KMS-11 (cell line): ENCODE results near the gene SLC17A7.

ENCODE experiments used
- H2AFZ ChIP-seq: fragments of 200-600 bp; sonication (generic); 2 replicates; pipeline ENCODE4 v1.6.1; 2016; ENCODE audit warnings: antibody characterized with exemption, mixed run types, low read depth
- H3K27ac ChIP-seq: fragments of 200-600 bp; sonication (generic); 2 replicates; pipeline ENCODE4 v1.6.1; 2016; ENCODE audit warnings: mild to moderate bottlenecking, mixed run types
- H3K27me3 ChIP-seq: fragments of 200-600 bp; sonication (generic); 2 replicates; pipeline ENCODE4 v1.6.1; 2017; ENCODE audit warnings: mild to moderate bottlenecking, low read depth, mixed run types, moderate library complexity; ENCODE audit not compliant: insufficient read depth
- H3K36me3 ChIP-seq: fragments of 200-600 bp; sonication (generic); 2 replicates; pipeline ENCODE4 v1.6.1; 2017; ENCODE audit warnings: mild to moderate bottlenecking, mixed run types; ENCODE audit not compliant: insufficient read depth
- H3K4me1 ChIP-seq: fragments of 200-600 bp; sonication (generic); 2 replicates; pipeline ENCODE4 v1.6.1; 2016; ENCODE audit warnings: mild to moderate bottlenecking, low read depth, mixed run types; ENCODE audit not compliant: poor library complexity, severe bottlenecking
- H3K4me2 ChIP-seq: fragments of 200-600 bp; sonication (generic); 2 replicates; pipeline ENCODE4 v1.7.0; 2016; ENCODE audit warnings: mild to moderate bottlenecking, mixed run types
- H3K4me3 ChIP-seq: fragments of 200-600 bp; sonication (generic); IDR thresholded peaks from 2 replicates; pipeline ENCODE4 v1.6.1; 2017; ENCODE audit warnings: low read depth, low read length, mixed read lengths; ENCODE audit not compliant: insufficient read depth
- H3K79me2 ChIP-seq: fragments of 200-600 bp; sonication (generic); 2 replicates; pipeline ENCODE4 v1.6.1; 2016; ENCODE audit warnings: low read depth, mixed run types; ENCODE audit not compliant: insufficient read depth
- H3K9ac ChIP-seq: fragments of 200-600 bp; sonication (generic); 2 replicates; pipeline ENCODE4 v1.6.1; 2016; ENCODE audit warnings: mild to moderate bottlenecking, mixed run types
- H4K20me1 ChIP-seq: fragments of 200-600 bp; sonication (generic); 2 replicates; pipeline ENCODE4 v1.6.1; 2016; ENCODE audit warnings: mild to moderate bottlenecking, mixed run types; ENCODE audit not compliant: insufficient read depth
- TF ChIP-seq, protein P1 (sequence below): fragments of 200-600 bp; sonication (generic); conservative IDR thresholded peaks from 2 replicates; pipeline ENCODE4 v1.6.1; 2017; ENCODE audit warnings: low read depth, mild to moderate bottlenecking, antibody characterized with exemption, low read length, moderate library complexity, mixed read lengths

The SLC17A7 gene

DNA sequence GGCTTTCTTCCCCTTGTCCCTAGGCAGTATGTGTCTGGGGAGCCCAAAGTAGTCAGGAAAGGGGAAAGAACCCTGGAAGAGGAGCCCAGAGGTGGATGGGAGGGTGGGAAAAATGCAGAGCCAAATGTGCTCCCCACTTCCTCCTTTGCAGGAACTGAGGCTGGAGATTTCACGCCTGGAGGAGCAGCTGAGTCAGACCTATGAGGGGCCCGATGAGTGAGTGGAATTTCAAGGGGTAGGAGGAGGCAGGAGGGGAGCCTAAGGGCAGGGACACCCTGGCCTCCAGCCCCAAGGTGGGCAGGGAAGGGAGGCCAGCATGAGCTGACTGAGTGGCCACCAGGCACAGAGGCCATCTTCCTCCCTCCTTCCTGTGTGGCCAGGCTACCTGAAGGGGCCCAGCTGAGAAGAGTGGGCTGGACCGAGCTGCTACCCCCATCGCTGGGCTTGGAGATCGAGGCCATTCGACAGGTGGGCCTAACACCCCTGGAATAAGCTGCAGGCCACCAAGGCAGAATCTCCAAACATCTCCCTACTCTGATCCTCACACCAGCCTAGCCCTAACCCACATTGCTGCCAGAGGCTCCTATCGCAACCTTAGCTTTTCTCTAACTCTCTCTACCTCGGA is 32.4 kb downstream of the SLC17A7 start:
- Histone ChIP-seq H3K79me2 (no peaks in the 10 kb centered on the region), H3K27ac (no peak overlapping the region), H3K4me2 (no peak overlapping the region), H4K20me1 (no peaks in the 10 kb centered on the region), H3K4me3 (no peak overlapping the region), H3K27me3 (peaks cover 75% of the 10 kb centered on the region), H2AFZ (peak overlapping the region; percentile 20; the same call in 1 of the 2 replicates), H3K36me3 (no peaks in the 10 kb centered on the region), H3K4me1 (peaks cover 12% of the 10 kb centered on the region), H3K9ac (no peak overlapping the region)
- TF ChIP-seq, protein P1, sequence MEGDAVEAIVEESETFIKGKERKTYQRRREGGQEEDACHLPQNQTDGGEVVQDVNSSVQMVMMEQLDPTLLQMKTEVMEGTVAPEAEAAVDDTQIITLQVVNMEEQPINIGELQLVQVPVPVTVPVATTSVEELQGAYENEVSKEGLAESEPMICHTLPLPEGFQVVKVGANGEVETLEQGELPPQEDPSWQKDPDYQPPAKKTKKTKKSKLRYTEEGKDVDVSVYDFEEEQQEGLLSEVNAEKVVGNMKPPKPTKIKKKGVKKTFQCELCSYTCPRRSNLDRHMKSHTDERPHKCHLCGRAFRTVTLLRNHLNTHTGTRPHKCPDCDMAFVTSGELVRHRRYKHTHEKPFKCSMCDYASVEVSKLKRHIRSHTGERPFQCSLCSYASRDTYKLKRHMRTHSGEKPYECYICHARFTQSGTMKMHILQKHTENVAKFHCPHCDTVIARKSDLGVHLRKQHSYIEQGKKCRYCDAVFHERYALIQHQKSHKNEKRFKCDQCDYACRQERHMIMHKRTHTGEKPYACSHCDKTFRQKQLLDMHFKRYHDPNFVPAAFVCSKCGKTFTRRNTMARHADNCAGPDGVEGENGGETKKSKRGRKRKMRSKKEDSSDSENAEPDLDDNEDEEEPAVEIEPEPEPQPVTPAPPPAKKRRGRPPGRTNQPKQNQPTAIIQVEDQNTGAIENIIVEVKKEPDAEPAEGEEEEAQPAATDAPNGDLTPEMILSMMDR = no peak

DNA sequence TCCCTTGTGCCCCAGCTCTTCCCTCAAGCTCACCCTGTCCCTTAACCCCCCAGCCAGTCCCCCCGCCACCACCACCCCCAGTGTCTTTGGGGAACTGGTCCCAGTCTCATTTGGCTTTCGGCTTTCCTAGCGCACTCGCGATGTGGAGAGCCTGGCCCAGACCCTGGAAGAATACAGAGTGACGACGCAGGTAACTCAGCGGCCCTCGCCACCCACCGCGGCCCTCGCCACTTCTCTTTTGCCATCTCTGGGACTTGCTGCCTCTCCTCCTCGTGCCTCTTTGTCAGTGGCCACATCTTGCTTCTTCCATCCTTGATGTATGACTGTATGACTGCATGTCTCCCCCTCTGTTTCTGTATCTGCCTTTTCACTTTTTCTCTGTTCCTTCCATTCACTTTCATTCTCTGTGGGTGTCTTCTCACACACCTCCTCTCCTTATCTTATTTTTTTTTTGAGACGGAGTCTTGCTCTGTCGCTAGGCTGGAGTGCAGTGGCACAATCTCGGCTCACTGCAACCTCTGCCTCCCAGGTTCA is 33.8 kb downstream of the SLC17A7 start:
- TF ChIP-seq, protein P1 = no peak
- no peaks in the 10 kb centered on the region for H3K79me2 ChIP-seq
- no peak overlapping the region for H2AFZ ChIP-seq
- no peaks in the 10 kb centered on the region for H3K36me3 ChIP-seq
- no peaks in the 10 kb centered on the region for H4K20me1 ChIP-seq
- H3K4me2 ChIP-seq = no peak overlapping the region
- no peak overlapping the region for H3K9ac ChIP-seq
- peaks cover 20% of the 10 kb centered on the region for H3K4me1 ChIP-seq
- H3K27me3 ChIP-seq = peaks cover 62% of the 10 kb centered on the region
- no peak overlapping the region for H3K4me3 ChIP-seq
- H3K27ac ChIP-seq = no peak overlapping the region

DNA sequence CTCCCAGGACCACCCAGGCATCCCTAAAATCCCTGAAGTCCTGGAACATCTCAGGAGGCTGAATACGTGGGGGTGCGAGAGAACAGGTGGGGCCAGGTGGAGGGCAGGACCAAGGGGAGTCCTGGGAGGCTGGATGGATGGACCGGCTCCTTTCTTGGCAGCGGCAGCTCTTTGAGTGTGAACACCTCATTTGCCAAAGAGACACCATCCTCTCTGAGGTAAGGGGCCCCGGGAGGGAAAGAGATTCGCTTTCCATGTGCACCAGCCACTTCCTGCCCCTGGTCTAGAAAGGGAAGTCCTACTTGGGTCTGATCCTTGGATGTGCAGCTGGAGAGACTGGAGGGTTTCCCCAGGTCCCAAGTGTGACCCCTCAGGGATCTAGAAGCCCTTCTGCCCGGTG is 34.2 kb downstream of the SLC17A7 start:
- no peaks in the 10 kb centered on the region for H3K36me3 ChIP-seq
- no peak overlapping the region for H2AFZ ChIP-seq
- peaks cover 20% of the 10 kb centered on the region for H3K4me1 ChIP-seq

DNA sequence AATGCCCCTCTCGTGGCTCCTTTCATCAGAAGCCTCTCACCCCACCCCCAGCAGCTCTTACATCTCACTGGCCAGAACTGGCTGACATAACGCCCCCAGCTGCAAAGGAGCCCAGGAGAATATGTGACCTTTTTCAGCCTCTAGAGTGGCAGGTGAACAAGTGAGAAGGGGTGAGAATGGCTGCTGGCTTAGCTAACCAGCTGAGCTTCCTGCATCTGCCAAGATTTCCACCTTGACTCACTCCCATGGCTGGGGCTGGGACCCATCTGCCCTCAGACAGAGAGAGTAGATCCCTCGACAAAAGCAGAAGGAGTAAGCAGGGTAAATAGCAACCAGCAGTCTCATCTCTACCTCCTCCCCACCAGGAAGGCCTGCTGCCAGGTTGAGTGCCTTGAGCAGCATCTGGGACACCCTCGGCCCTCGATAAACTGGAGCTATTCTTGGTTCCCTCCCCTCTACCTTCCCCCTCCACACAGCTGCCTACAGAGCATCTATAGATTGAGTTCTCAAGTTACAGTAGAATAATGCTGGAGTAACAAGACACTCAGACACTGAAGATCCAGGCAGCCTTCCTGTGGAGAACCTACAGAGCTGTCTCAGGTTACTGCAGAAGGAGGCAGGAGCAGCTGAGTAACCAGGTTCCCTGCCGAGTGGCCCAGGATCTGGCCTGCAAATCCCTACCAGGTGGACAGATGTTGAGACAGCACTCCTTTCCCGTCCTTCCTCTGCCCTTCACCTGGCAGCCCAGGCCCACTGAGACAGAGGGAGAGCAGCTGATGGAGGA is 37.7 kb downstream of the SLC17A7 start:
- Histone ChIP-seq H3K9ac (no peak overlapping the region), H3K4me1 (peaks cover 9% of the 10 kb centered on the region), H3K4me3 (no peak overlapping the region), H3K79me2 (no peaks in the 10 kb centered on the region), H3K27me3 (peaks cover 57% of the 10 kb centered on the region; the same call in 1 of the 2 replicates), H3K36me3 (no peaks in the 10 kb centered on the region), H3K4me2 (no peak overlapping the region), H2AFZ (0 out of 2 replicates have a peak overlapping the region, but pooled peaks have one; percentile 41), H3K27ac (no peak overlapping the region), H4K20me1 (no peaks in the 10 kb centered on the region)
- TF ChIP-seq, protein P1 = no peak

More for the DNA sequence above, 34.2 kb downstream of the SLC17A7 start:
- Histone ChIP-seq H3K9ac (no peak overlapping the region), H3K27ac (no peak overlapping the region), H4K20me1 (no peaks in the 10 kb centered on the region), H3K4me3 (no peak overlapping the region), H3K79me2 (no peaks in the 10 kb centered on the region), H3K27me3 (peaks cover 57% of the 10 kb centered on the region; the same call in 1 of the 2 replicates), H3K4me2 (no peak overlapping the region)
- TF ChIP-seq, protein P1 = no peak
